NT2/D1 (cell line): Measurements from ENCODE around the gene MPZL1.

Source experiments
- YY1 ChIP-seq: IDR thresholded peaks from 2 replicates; pipeline ENCODE4 v1.6.1; 2011; ENCODE audit not compliant: insufficient read length, insufficient read depth
- ZNF274 ChIP-seq: IDR thresholded peaks from 2 replicates; pipeline ENCODE4 v1.6.1; 2011; ENCODE audit warnings: mild to moderate bottlenecking, low read depth, low read length

GRCh38 chr1:167803358-167804207 is 81.8 kb downstream of the MPZL1 start:
- TF ChIP-seq YY1 (no peak), ZNF274 (no peak)
